Dermis microvascular lymphatic vessel endothelial cell (primary cell): ENCODE results near the gene PTPN2. TPM values are rescaled to one million over a fixed set of nuclear protein-coding genes. Genes with fewer than 3 reads are reported as not detected.

Source experiments
- DNase-seq, 2 donors: peaks; one replicate each; pipeline versions ENCODE4 v3.0.0 to v3.0.0-alpha.2; 2010; ENCODE audit warnings: low read depth in 2 of 2
- total RNA-seq: library from RNA; depleted of rRNA; stranded (reverse); fragments of >200 nt; gene quantifications from 2 replicates; pipeline ENCODE4 v1.2.1, GENCODE V29; 2014

PTPN2 gene
- total RNA-seq, 1 donor from 2014 or later: 13.5 TPM

DNA sequence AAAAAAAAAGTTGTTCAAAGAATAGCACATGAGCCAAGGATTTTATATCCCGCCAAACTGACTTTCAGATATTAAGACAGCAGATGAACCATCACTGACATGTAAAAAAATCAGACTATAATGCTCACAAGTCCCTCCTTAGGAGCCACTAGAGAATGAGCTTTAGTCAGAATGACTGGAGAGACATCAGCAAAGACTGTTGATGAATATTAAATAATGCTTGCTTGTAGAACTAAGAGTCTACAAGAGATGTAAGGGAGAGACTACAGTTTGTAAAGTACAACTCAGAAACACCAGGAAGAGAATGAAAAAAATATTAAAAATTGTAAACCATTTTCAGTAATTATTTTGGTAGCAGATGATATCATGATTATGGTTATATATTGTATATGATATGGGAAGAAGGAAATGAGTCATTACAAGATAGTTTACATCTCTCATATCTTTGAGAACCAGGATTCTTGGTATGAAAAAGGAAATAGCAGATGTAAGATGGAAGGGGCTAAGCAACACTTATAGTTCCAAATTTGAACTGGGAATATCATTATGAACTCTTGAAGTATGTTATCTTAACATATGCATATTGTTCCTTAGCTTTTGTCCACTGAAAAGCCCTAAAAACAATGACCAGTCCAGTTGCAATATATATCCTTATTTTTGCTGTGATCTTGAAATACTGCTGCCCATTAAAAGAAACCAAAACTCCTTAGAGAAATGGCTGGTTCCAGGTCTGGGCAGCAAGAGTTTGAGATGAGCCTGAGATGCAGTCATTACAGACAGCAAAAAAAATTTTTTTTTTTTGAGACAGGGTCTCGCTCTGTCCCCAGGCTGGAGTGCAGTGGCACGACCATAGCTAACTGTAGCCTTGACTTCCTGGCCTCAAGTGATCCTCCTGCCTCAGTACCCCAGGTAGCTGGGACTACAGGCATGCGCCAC lies 55.7 kb downstream of the PTPN2 start:
- peak in 1 of 2 donors; percentile 21 for DNase-seq

GRCh38 chr18:12827588-12827987 lies 56.4 kb downstream of the PTPN2 start:
- DNase-seq: no peak

DNA sequence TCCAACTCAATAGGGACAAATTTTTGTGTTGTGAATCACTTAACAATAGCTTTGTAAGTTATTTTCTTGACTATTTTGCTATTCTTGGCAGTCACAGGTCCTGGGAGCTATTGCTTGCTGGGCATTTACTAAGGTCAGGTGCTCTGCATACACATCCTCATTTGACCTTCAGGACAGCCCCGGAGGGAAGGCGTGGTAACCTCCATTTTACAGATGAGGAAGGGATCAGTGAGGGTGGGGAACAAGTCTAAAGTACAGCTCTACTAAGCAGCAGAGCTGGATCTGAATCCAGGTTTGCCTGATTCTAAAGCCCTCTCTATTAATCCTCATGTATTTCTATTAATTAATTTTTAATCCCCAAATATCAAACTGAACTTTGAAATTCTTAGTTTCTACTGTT lies 58.8 kb downstream of the PTPN2 start:
- DNase-seq: no peak

GRCh38 chr18:12823892-12824291 lies 60.1 kb downstream of the PTPN2 start:
- DNase-seq: no peak

DNA sequence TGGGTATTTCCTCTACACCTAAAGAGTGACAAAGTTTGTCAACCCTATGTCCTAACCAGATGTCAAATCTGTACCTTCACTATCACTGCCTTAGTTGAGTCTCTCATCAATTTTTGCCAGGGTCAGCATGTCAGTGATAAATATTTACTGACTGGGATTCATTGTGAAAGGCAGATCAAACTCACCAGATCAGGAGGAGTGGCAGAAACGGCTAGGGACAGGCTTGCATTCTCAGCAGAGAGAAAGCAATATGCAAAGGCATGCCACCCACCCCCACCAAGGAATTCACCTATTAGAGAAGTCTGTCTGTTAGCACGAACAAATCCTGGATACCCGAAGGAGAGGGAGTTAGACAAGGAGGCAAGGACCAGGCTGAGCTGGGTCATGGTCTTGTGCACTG lies 62.6 kb downstream of the PTPN2 start:
- DNase-seq: no peak

DNA sequence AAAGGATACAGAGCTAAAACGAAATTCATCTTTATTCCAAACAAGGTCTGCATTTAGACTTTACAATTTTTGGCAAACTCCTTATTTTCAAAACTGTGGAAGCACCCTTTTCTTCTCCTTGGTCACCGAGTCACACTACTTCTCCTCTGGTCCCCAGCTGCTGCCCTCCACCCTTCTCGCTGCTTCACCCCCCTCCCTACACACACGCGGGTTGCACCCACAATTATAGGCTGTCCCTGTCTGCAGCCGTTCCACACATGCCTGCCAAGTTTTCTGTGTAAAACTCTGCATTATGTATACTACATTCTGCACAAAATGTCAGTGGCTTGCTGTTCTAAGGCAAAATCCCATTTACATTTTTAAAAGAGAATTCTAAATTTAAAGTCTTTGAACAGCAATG lies 63.5 kb downstream of the PTPN2 start:
- DNase-seq: no peak

- no peak for DNase-seq
Measured at GRCh38 chr18:12819841-12820240, 64.2 kb downstream of the PTPN2 start.

GRCh38 chr18:12819322-12819721 lies 64.7 kb downstream of the PTPN2 start:
- no peak for DNase-seq

GRCh38 chr18:12818243-12818642 lies 65.8 kb downstream of the PTPN2 start:
- no peak for DNase-seq

- no peak for DNase-seq
Measured at GRCh38 chr18:12816451-12816850, 67.6 kb downstream of the PTPN2 start.

- DNase-seq: no peak
Measured at GRCh38 chr18:12811191-12811950, 72.7 kb downstream of the PTPN2 start.

- no peak for DNase-seq
Measured at GRCh38 chr18:12803069-12803936, 80.7 kb downstream of the PTPN2 start.

DNA sequence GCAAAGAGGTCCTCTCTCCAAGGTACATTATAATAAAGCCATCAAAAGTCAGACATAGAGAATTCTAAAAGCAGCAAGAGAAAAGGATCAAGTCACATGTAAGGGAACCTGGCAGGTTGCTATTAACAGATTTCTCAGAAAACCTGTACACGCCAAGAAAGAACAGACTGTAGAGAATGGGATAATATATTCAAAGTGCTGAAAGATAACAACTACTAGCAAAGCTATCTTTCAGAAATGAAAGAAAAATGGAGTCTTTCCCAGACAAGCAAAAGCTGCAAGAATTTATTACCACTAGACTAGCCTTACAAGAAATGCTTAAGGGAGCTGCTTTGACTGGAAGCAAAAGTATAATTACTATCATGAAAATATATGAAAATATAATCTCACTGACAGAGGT lies 81.5 kb downstream of the PTPN2 start:
- no peak for DNase-seq

DNA sequence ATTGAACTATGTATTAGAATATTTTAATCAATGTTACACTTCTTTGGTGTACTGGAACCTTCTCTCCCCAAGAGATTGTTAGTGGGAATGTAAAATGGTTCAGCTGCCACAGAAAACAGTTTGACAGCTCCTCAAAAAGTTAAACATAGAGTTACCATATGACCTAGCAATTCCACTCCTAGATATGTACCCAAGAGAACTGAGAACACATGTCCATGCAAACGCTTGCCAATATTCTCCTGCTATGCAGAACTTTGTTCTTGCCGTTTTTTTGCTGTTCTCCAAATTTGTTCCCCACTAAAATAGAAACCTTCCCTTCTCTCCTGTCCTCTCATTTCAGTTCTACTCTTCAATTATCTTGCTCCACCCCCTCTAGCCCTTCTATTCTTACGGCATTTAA lies 87.6 kb downstream of the PTPN2 start:
- no peak for DNase-seq

- no peak for DNase-seq
Measured at GRCh38 chr18:12791610-12792009, 92.4 kb downstream of the PTPN2 start.

- DNase-seq: no peak
Measured at GRCh38 chr18:12786669-12787068, 97.4 kb downstream of the PTPN2 start.

- DNase-seq: no peak
Measured at GRCh38 chr18:12783524-12783923, 100.5 kb downstream of the PTPN2 start.

- DNase-seq: no peak
Measured at GRCh38 chr18:12782521-12782920, 101.5 kb downstream of the PTPN2 start.

DNA sequence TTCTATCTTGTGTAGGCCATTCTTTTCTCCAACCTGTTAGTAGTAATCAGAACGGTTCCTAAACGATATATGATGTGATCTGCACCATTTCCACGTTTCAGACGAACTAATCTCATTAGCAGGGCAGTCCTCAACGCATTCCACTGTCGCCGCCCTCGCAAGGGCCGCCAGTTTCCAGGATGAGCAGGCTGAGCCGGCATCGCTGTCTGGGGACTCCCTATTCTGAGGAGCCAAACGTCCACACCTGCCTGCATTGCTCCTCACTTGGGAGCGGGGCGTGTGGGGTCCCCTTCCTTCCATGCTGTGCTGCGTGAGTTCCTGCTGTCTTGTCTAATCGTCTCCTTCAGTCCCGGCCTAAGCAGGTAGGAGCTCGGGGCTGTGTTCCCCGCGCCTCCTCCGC lies 104.6 kb downstream of the PTPN2 start:
- no peak for DNase-seq

DNA sequence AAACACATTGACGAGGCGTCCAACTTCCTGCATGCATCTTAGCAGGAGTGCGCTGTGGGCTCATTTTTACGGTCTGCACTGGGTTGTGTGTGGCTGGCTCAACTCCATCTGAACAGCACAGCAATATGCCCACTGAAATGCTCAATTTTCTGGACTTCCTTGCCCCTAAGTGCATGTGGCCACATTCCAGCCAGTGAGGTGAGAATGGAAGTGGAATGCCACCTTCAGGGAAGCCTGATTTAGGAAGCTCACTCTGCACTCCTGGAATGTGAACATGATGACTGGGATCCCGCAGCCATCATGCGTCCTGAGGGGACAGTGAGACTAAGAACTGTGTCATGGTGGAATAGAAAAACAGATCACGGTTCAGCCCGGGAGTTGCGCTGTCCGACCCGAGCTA lies 105.0 kb downstream of the PTPN2 start:
- no peak for DNase-seq

GRCh38 chr18:12777500-12777944 lies 106.5 kb downstream of the PTPN2 start:
- DNase-seq: no peak
